GM18519 (cell line): ENCODE data around the gene EED.
A peak's percentile ranks its signal among the peaks of the same experiment; 100 is the strongest.

Experiments used
- ATAC-seq: cut with Tn5 transposase; IDR thresholded peaks from one replicate; pipeline ENCODE4 v1.9.1; 2021; ENCODE audit warnings: mild to moderate bottlenecking, moderate library complexity; ENCODE audit not compliant: unreplicated experiment, low FRiP score

Gene EED

GRCh38 chr11:86244522-86245368 lies at the start of gene EED:
EED (plus strand) TSS chr11:86244753; CDS start chr11:86245230, 477 bp downstream.
- peak; percentile 45 for ATAC-seq

- no peak for ATAC-seq
These were observed 49.6 kb upstream of the EED start for GRCh38 chr11:86194998-86195397.

- no peak for ATAC-seq
These were observed 48.4 kb upstream of the EED start for GRCh38 chr11:86196085-86196696.

- ATAC-seq = no peak
These were observed 47.6 kb upstream of the EED start for GRCh38 chr11:86196913-86197312.

DNA sequence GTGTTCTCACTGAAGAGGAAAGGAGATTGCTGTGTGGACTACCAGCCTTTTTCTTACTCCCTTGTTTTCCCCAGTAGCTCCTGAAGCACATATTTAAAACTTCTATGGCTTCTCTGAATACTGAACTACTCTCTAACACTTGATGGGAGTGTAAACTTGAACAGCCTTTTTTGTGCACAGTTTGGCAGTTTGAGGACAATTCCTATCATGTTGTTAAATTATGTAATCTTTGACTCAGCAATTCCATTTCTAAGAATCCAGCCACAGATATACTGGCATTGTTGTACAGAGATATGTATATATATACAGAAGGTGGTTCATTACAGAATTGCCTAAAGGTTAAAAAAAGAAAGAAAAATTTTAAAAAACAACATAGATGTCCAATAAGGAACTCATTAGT lies 47.1 kb upstream of the EED start:
- no peak for ATAC-seq

DNA sequence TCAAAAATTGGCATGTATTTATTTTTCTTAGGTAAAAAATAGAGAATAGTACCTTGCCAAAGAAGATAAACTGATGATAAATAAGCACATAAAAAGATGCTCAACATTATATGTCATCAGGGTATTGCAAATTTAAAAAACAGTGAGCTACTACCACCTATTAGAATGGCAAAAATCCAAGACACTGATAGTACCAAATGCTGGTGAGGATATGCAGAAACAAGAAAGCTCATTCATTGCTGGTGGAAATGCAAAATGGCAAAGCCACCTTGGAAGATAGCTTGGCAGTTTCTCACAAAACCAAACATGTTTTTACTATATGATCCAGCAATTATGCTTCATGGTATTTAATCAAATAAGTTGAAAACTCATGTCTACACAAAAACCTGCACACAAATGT lies 46.4 kb upstream of the EED start:
- no peak for ATAC-seq

- ATAC-seq = no peak
These were observed 45.2 kb upstream of the EED start for GRCh38 chr11:86199354-86199753.

- no peak for ATAC-seq
These were observed 43.1 kb upstream of the EED start for GRCh38 chr11:86201371-86201884.

DNA sequence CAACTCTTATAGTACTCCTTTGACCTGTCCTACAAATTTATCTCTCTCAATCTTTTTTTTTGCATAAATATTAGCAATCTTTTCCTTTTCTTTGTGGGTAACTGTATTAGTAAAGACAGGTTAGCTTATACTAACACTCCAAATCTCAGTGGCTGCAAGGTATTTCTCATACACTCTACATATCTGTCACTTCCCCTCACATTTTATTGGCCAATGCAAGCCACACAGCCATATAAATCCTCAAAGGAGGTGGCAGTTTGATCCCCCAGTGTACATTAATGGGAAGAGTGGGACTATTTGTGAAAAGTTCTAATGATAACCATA lies 42.6 kb upstream of the EED start:
- no peak for ATAC-seq

DNA sequence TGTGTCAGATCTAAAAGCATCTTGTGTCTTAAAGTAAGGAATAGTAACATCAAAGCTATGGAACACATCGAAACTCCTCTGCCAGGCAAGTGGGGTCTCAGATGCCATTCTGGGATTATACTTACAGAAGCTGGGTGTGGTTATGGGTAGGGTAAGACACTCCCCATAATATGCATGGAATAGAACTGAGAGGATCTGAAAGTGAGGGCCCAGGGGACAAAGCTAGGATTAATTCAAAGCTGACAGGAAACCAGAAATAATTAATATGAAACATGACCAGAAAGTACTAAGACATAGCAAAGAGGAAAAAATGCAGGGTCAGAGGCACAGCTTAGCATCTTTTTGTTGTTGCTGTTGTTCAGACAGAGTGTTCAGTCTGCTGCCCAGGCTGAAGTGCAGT lies 40.2 kb upstream of the EED start:
- no peak for ATAC-seq

DNA sequence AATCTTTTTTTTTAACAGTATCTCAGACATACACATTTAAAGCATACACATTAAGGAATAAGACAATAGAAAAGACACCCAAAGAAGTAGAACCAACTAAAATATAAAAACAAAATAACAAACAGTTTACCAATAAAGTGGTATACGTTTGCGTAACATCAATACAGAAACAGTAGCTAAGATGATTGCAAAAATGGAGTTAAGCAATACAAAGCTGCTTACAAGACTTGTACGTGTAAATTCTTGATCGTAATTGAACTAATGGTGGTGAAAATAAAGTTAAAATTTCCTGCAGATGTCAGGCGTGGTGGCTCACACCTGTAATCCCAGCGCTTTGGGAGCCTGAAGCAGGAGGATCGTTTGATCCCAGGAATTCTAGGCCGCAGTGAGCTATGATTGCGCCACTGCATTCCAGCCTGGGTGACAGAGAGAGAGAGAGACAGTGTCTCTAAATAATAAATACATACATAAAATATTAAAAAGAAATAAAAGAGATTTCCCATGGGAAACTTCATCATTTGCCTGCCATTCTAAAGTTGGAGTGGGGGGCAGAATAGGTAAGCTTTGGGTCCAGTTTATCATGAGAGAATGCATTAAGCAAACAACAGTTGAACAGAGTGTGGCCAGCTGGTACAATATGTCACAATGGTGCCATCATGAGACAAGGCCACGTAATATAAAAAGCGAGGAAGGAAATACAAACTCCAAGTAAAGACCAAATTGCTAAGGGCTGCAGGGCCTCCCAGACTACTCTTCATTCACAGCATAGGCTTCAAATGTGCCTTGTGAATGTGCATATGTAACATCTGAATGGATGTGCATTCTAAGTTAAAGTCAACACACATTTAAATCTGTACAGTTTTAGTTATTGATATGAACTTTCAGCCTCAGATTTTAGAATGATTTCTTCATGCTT lies 38.9 kb upstream of the EED start:
- ATAC-seq = no peak

DNA sequence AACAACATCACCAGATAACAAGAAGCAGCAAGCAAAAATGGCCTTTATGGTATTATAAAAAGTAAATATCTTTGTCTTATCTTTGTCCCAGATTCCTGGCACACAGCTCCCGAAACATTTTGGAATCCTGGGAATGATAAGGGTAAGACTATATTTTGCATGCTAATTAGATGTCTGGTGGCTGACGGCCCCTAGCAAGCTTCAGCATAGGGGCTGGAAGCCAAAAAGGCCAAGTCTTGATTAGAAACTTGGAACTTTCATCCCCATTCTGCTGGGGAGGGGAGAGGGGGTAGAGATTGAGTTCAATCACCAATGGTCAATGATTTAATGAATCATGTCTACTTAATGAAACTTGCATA lies 38.2 kb upstream of the EED start:
- ATAC-seq = no peak

DNA sequence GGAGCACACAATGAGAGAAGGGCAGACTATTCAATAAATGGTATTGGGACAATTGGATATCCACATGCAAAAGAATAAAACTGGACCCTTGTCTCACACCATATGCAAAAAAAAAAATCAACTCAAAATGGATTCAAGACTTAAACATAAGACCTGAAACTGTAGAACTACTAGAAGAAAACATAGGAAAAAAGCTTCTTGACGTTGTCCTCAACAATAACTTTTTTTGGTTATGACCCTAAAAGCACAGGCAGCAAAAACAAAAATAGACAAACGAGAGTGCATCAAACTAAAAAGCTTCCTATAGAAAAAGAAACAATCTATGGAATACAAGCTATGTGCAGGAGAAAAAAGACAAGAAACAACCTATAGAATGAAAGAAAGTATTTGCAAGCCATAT lies 37.1 kb upstream of the EED start:
- no peak for ATAC-seq

DNA sequence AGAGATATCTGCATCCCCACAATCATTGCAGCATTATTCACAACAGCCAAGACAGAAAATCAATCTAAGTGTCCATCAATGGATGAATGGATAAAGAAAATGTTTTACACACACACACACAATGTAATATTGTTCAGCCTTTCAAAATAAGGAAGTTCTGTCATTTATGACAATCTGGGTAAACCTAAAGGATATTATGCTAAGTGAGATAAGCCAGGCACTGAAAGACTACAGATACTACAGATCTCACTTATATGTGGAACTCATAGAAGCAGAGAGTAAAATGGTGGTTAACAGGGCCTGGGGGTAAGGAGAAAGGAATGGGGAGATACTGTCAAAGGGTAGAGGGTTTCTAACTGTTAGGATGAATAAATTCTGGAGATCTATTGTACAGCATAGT lies 36.0 kb upstream of the EED start:
- ATAC-seq = no peak

DNA sequence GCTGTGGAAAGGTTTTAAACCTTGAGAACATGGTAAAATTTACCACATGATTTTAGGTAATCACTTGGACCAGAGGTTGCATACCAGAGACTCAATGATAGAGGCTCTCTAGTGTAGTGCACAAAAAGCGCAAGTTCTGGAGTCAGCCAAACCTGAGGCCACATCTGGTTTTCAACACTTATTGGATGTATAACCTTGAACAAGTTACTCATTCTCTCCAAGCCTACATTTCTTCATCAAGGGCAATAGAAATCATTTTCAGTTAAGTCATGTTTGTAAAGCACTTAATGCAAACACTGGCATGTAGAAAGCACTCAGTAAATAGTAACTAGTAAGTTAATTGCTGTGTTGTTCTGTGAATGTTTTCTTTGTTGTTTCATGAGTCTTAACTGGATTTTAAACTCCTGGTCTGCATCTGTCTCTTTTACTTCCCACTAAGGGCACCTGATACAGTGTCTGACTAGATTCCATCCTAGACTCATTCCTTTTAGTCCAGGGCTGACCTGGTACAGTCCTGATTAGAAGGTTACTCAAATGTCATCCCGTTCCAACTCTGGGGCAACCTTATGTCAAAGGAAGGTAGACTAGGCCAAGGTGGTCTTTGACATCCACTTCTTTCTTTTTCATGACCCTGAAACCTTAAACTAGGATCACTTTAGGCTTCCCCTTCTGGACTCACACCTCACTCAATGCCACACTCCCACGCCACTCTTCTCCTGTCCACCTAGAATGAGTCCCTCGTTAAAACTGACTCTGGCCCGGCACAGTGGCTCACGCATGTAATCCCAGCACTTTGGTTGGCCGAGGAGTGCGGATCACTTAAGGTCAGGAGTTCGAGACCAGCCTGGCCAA lies 34.5 kb upstream of the EED start:
- no peak for ATAC-seq

DNA sequence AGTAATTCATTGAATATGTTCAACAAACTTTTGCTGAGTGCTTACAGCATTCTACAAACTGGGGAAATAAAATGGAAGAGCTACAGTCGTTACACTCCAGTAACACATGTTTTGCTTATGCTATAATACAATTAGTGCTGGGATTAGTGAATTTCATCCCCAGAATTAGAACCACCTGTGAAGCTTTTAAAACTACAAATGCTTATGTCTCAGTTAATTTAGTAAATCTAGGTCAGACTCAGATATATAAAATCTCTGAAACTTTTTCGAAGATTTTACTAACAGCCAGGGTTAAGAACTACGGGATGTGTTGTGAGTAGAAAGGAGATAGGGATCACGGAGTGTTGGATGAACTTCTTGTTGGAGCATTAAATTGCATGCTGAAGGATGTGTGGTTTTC lies 33.7 kb upstream of the EED start:
- ATAC-seq = no peak

GRCh38 chr11:86211619-86212018 lies 32.9 kb upstream of the EED start:
- ATAC-seq = peak; percentile 45

GRCh38 chr11:86212019-86212611 lies 32.4 kb upstream of the EED start:
- ATAC-seq = no peak

DNA sequence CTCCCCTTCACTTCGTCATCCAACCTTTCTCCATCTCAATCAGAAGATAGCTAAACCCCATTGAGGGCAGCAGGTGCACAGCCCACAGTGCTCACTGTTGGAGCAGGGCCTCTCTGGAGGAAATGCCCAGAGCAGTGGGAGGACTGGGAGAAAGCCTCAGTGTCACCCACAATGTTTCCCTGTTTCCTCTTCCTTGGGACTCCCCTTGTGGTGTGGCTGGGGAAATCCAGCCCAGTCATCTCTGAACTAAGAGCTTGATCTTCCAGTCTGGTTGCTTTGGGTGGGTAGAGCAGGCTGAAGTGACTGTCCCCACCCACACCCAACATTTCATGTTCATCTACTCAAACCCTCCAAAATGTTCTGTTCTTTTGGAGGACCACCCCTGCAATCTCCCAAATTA lies 29.8 kb upstream of the EED start:
- ATAC-seq = peak; percentile 33
